ENCODE results near the gene DHDDS.

DHDDS gene

DNA sequence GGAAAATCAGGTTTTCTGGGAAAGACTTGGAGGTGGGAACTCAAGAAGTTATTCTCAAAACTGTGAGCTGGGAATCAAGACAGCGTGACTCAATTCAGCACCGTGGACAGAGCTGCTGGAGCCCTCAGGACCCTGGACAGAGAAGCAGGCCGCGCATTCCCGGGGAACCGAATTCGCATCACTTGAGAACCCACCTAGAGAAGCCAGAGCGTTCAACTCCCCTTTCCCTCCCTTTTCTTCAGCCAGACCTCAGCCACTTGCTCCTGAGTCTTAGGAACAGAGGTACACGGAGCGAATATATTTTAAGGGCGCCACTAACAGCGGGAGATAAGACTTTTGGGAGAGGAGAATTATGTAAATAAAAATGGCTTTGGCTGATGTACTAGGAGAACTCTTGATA is 23.5 kb upstream of the DHDDS start:
- peak; percentile 73 for DNase-seq (ENCODE audit: low read depth)
- in situ Hi-C loops (cut with HindIII; ENCODE audit: low sequenced_read_pairs) = loop anchor here (5.0 kb wide), 1 partner anchor 46 kb away; no protein-coding TSS in a partner anchor
- H3K4me3 ChIP-seq (ENCODE audit: low read depth, low read length) = no peak overlapping the region
- TF ChIP-seq, protein P1, sequence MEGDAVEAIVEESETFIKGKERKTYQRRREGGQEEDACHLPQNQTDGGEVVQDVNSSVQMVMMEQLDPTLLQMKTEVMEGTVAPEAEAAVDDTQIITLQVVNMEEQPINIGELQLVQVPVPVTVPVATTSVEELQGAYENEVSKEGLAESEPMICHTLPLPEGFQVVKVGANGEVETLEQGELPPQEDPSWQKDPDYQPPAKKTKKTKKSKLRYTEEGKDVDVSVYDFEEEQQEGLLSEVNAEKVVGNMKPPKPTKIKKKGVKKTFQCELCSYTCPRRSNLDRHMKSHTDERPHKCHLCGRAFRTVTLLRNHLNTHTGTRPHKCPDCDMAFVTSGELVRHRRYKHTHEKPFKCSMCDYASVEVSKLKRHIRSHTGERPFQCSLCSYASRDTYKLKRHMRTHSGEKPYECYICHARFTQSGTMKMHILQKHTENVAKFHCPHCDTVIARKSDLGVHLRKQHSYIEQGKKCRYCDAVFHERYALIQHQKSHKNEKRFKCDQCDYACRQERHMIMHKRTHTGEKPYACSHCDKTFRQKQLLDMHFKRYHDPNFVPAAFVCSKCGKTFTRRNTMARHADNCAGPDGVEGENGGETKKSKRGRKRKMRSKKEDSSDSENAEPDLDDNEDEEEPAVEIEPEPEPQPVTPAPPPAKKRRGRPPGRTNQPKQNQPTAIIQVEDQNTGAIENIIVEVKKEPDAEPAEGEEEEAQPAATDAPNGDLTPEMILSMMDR (IDR thresholded peaks at IDR 0.05; ENCODE audit: low read depth, low read length, missing control alignments) = no peak

DNA sequence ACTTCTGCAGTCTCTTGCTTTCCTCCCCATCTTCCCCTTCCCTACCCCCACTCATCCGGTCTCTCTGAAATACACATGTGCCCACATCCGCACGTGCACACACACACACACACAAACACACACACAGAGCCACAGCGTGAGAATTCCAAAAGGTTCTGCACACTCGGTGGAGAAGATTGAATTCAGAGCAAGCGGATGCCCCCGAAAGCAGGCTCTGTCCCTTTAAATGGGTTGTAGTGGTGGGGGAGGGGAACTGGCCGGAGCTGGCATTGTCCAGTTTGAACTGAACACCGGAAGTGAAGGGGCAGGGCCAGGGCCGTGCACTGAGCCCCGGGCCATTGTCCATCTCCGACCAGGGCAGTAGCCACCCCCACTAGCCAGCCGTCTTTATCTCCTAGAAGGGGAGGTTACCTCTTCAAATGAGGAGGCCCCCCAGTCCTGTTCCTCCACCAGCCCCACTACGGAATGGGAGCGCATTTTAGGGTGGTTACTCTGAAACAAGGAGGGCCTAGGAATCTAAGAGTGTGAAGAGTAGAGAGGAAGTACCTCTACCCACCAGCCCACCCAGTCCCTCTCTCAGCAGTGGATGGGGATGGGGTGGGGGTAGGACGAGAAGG is 22.8 kb upstream of the DHDDS start:
- DNase-seq (ENCODE audit: low read depth) = no peak
- no peak overlapping the region for H3K4me3 ChIP-seq (ENCODE audit: low read depth, low read length)
- TF ChIP-seq, protein P1 (IDR thresholded peaks at IDR 0.05; ENCODE audit: low read depth, low read length, missing control alignments) = no peak
- in situ Hi-C loops (cut with HindIII; ENCODE audit: low sequenced_read_pairs) = loop anchor here (5.0 kb wide), 1 partner anchor 47 kb away; no protein-coding TSS in a partner anchor

DNA sequence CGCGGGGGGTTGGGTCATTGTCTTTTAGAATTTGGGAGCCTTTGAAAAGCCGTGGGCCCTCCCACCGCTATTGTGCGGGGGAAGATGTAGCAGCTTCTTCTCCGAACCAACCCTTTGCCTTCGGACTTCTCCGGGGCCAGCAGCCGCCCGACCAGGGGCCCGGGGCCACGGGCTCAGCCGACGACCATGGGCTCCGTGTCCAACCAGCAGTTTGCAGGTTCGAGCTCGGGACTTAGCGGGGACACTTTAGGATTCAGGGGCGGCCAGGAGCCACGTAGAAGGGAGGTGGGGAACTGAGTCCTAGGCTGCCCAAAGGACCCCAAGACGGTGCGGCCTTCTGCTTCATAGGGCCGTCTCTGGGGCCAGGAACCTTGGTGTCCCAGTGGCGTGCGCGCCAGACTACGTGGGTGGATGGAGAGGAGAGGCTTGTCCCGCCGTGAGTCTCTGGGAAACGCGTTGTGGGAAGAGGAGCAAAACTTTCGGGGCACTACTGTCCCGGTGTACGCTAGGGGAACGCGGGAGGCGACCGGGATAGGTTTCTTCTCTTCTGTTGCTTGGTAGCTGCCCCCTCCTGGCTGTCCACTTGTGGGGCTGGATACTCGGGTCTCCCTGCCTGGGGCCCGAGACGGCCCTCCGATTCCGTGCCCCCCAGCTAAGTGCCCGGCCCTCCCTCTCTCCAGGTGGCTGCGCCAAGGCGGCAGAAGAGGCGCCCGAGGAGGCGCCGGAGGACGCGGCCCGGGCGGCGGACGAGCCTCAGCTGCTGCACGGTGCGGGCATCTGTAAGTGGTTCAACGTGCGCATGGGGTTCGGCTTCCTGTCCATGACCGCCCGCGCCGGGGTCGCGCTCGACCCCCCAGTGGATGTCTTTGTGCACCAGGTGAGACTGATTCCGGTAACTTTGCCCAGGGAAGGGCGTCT is 21.2 kb upstream of the DHDDS start, which contains the start of gene LIN28A:
Gene LIN28A (plus strand): TSS at position 112 of the 918 bp plus-strand sequence. CDS start 75 bp downstream, at position 187.
- in situ Hi-C loops (cut with HindIII; ENCODE audit: low sequenced_read_pairs) = no loop called here
- no peak for DNase-seq (ENCODE audit: low read depth)
- TF ChIP-seq, protein P1 (IDR thresholded peaks at IDR 0.05; ENCODE audit: low read depth, low read length, missing control alignments) = no peak
- H3K4me3 ChIP-seq (ENCODE audit: low read depth, low read length) = no peak within 1 kb of the TSS

DNA sequence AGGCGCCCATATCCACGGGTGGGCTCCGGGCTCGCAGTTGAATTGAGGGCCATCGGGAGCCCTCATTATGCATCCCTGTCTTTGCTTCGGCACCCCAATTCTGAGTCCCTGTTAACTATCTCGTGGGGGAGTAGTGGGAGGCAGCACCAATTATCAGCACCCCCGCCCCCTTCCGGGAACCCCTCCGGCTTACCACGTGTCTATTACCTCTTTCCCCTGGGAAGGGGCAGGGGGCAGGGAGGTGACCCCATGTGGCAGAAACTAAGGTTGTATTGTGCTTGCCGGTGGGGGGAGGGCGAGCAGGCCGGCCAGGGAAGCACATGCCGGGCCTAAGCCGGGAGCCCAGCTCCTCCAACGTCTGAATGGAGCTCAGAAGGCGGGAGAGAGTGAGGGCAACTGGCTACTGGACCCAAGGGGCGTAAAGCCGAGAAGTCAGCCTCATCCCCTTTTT is 20.5 kb upstream of the DHDDS start:
- TF ChIP-seq, protein P1 (IDR thresholded peaks at IDR 0.05; ENCODE audit: low read depth, low read length, missing control alignments) = no peak
- in situ Hi-C loops (cut with HindIII; ENCODE audit: low sequenced_read_pairs) = no loop called here
- H3K4me3 ChIP-seq (ENCODE audit: low read depth, low read length) = no peak overlapping the region

DNA sequence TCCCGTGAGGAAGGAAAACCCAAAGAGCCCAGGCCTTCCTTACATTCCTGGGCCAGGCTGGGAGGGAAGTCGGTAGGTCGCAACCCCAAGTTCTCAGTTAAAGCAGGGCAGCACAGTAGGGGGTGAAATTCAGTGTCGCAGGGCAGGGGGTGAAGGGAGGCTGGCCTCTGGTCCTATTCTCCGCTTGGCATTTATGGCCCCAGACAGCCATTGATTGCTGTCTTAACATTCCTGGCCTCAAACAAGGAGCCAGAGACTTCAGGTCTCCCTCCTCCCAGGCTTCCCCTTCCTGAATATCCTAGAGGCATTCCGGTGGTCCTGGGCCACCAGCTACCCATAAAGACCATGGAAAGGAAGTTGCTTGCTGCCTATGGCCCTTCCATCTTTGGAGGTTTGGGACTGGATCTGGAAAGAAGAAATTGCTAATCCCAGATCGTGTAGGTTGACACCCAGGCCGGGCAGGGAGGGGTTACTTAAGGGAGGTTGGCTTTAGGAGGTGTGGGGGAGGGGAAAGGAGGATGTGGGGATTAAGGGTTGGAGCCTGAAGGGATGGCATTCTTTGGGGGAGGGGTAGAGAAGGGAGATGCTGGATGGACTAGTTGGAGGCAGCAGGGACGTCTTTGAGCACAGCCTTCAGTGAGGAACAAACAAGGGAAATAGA is 19.8 kb upstream of the DHDDS start:
- in situ Hi-C loops (cut with HindIII; ENCODE audit: low sequenced_read_pairs) = no loop called here
- H3K4me3 ChIP-seq (ENCODE audit: low read depth, low read length) = no peak overlapping the region
- DNase-seq (ENCODE audit: low read depth) = no peak
- TF ChIP-seq, protein P1 (IDR thresholded peaks at IDR 0.05; ENCODE audit: low read depth, low read length, missing control alignments) = no peak

More for the DNA sequence above, 20.5 kb upstream of the DHDDS start:
- no peak for DNase-seq (ENCODE audit: low read depth)

DNA sequence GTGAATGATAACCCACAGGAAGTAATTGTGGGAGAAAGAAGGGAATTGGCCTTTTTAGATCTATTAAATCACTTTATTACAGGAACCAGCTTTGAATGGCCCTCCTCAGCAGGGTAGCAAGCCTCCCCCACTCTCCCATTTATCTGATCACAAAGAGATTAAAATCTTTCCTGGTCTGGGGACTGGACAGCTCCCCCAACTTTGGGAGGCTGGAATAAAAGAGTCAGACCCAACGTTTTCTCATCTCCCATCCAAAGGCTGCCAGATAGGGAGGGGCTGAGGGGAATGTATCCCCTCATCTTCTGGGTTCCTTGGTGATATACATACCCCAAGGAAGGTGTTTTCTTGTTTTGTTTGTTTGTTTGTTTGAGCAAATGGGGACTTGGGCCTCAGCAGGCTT is 19.1 kb upstream of the DHDDS start:
- no peak overlapping the region for H3K4me3 ChIP-seq (ENCODE audit: low read depth, low read length)
- DNase-seq (ENCODE audit: low read depth) = no peak
- TF ChIP-seq, protein P1 (IDR thresholded peaks at IDR 0.05; ENCODE audit: low read depth, low read length, missing control alignments) = no peak
- in situ Hi-C loops (cut with HindIII; ENCODE audit: low sequenced_read_pairs) = no loop called here

All from astrocyte of the cerebellum (primary cell).